ENCODE results near the gene RFLNA.

Gene RFLNA

GRCh38 chr12:124348659-124349380 lies 53.9 kb downstream of the RFLNA start:
- CTCF ChIA-PET: interaction anchor here (0.6 to 1.6 kb wide), 5 partner anchors 10 to 1035 kb away, joined by 3 to 5 read pairs (median 4); no protein-coding TSS in a partner anchor
- DNase-seq (ENCODE audit: low spot score): no peak
- POLR2A ChIA-PET (ENCODE audit: low non-redundant PET): no interaction called here
- peak overlapping the region; percentile 22; the same call in 1 of the 2 replicates for H3K27ac ChIP-seq
- no peak for TF ChIP-seq CTCF (conservative IDR thresholded peaks at IDR 0.05; ENCODE audit: low read depth)

- ChIA-PET CTCF (interaction anchor here (0.5 kb wide), 1 partner anchor 860 kb away, joined by 3 read pairs; no protein-coding TSS in a partner anchor), POLR2A (ENCODE audit: low non-redundant PET) (no interaction called here)
- no peak for TF ChIP-seq CTCF (conservative IDR thresholded peaks at IDR 0.05; ENCODE audit: low read depth)
- no peak for DNase-seq (ENCODE audit: low spot score)
- H3K27ac ChIP-seq: 0 out of 2 replicates have a peak overlapping the region, but pooled peaks have one; percentile 22
Measured at GRCh38 chr12:124350491-124350890, 55.6 kb downstream of the RFLNA start.

- ChIA-PET CTCF (interaction anchor here (0.6 to 0.7 kb wide), 2 partner anchors 12 to 127 kb away, joined by 3 to 5 read pairs; no protein-coding TSS in a partner anchor), POLR2A (ENCODE audit: low non-redundant PET) (no interaction called here)
- H3K27ac ChIP-seq: peak overlapping the region; percentile 66
- no peak for DNase-seq (ENCODE audit: low spot score)
- TF ChIP-seq CTCF (conservative IDR thresholded peaks at IDR 0.05; ENCODE audit: low read depth): no peak
Measured at GRCh38 chr12:124351422-124351821, 56.5 kb downstream of the RFLNA start.

- TF ChIP-seq CTCF (conservative IDR thresholded peaks at IDR 0.05; ENCODE audit: low read depth): no peak
- peak overlapping the region; percentile 66 for H3K27ac ChIP-seq
- POLR2A ChIA-PET (ENCODE audit: low non-redundant PET): interaction anchor here (0.6 kb wide), 1 partner anchor 36 kb away, joined by 3 read pairs; no protein-coding TSS in a partner anchor
- DNase-seq (ENCODE audit: low spot score): no peak
- CTCF ChIA-PET: interaction anchor here (0.6 to 1.5 kb wide), 3 partner anchors 15 to 128 kb away, joined by 5 to 12 read pairs (median 5); no protein-coding TSS in a partner anchor
Measured at GRCh38 chr12:124352257-124352656, 57.4 kb downstream of the RFLNA start.

GRCh38 chr12:124352839-124353238 lies 57.9 kb downstream of the RFLNA start:
- no peak for DNase-seq (ENCODE audit: low spot score)
- ChIA-PET POLR2A (ENCODE audit: low non-redundant PET) (interaction anchor here (0.6 kb wide), 1 partner anchor 36 kb away, joined by 3 read pairs; no protein-coding TSS in a partner anchor), CTCF (interaction anchor here (0.6 to 1.5 kb wide), 3 partner anchors 14 to 32 kb away, joined by 3 to 12 read pairs (median 5); no protein-coding TSS in a partner anchor)
- H3K27ac ChIP-seq: peak overlapping the region; percentile 66
- no peak for TF ChIP-seq CTCF (conservative IDR thresholded peaks at IDR 0.05; ENCODE audit: low read depth)

- CTCF ChIA-PET: interaction anchor here (0.6 kb wide), 1 partner anchor 9 kb away, joined by 3 read pairs; no protein-coding TSS in a partner anchor
- peak overlapping the region; percentile 66 for H3K27ac ChIP-seq
- no peak for TF ChIP-seq CTCF (conservative IDR thresholded peaks at IDR 0.05; ENCODE audit: low read depth)
- DNase-seq (ENCODE audit: low spot score): no peak
- POLR2A ChIA-PET (ENCODE audit: low non-redundant PET): interaction anchor here (0.6 kb wide), 1 partner anchor 27 kb away, joined by 9 read pairs; no protein-coding TSS in a partner anchor
Measured at GRCh38 chr12:124354400-124354799, 59.5 kb downstream of the RFLNA start.
